ENCODE measurements around the gene PPM1H.

PPM1H gene

DNA sequence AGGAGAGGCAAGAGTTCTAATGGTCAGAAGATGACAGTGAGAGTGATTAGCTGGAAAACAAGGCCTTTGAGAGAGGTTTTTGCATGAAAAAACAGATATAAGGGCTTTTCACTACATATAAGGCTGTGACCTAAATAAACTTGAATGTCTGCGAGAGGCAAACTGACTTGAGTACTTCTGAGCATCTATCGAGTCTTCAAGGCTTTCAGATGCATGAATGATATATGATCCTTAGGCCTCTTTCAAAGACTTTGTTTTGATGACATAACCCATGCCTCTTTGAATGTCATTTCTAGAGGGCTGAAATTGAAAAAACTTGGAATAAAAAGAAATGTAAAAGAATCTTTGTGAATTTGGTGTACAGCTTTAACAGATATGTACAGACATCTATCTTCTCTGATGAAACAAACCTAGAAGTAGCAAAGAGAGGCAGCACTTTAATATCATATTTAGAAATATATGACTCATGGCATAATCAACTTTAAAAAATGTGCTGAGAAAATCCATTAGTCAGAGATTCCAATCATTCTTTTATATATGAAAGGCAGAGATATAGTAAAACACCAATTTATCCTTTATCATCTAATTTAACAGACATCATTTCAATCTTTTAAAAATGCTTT lies 72.6 kb downstream of the PPM1H start:
- TF ChIP-seq GATA1 (IDR thresholded peaks at IDR 0.05; ENCODE audit: low read depth, low read length), result no peak
- no peak for TF ChIP-seq POLR2A (IDR thresholded peaks at IDR 0.05; ENCODE audit: low read length)
- DNase-seq, result peak in 1 of 2 experiments; percentile 13

DNA sequence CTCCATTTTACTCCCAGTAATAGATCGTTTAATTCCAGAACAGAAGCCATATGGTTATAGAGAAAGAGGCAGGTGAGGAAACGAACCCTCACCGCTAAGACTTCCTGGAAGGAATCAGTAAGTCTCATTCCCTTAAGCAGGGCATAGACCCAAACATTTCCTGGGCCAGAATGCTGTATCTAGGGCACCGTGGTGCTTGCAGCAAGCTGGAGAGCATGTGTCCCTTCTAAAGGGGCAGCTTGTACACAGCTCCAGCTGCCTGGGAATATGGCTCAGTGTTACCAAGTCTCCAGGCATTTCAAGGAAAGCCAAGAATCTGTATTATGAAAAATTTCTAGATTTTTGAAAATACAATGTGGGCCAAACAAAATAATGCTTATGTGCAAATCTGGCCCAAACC lies 73.4 kb downstream of the PPM1H start:
- DNase-seq, result no peak
- no peak for TF ChIP-seq GATA1 (IDR thresholded peaks at IDR 0.05; ENCODE audit: low read depth, low read length)
- no peak for TF ChIP-seq POLR2A (IDR thresholded peaks at IDR 0.05; ENCODE audit: low read length)

DNA sequence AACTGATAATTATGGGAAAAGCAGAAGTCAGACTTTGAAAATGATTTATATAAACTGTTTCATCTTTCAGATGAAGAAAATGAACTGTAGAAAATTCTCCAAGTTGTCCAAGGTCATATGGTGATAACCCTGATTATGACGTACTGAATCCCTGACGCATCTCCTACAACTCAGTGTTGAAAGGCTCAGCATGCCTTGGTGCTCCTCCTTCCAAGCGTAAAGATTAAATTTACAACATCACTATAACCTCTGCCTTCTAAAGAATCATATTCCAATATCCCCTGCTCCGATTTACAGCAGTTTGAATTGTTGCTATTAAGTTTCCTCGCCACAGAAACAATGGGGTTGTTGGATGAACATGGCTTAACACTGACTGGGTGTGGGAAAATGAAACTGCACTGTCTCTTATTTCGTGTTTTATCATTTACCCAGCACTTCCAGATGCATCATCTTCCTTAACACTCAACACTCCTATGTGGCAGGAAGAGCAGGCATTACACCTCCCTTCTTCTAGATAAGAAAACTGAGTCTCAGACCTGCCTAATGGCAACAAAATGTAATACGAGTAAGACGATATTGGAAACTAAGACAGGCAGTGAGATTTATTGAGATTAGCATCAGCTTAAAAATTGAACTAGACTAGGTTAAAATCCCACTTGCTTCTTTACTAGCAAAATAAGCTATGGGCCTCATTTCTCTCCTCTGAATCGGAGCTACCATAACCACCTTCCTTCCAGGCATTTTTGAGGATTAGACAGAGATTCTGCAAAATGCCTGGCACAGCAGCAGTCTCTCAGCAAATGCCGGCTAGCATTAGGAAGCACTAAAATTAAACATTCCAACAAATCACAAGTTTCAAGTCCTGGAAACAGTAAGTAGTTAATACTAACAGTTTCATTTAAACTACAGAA lies 74.2 kb downstream of the PPM1H start:
- TF ChIP-seq GATA1 (IDR thresholded peaks at IDR 0.05; ENCODE audit: low read depth, low read length) (no peak), POLR2A (IDR thresholded peaks at IDR 0.05; ENCODE audit: low read length) (no peak)
- DNase-seq, result peak; percentile 19 to 33

DNA sequence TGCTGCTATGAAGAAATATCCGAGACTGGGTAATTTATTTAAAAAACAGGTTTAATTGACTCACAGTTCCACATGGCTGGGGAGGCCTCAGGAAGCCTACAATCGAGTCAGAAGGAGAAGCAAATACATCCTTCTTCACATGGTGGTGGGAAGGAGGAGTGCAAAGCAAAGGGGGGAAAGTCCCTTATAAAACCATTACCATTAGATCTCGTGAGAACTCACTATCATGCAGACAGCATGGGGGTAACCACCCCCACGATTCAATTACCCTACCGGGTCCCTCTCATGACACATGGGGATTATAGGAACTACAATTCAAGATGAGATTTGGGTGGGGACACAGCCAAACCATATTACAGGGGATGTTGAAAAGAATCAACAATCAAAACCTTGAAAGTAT lies 74.9 kb downstream of the PPM1H start:
- TF ChIP-seq GATA1 (IDR thresholded peaks at IDR 0.05; ENCODE audit: low read depth, low read length), result no peak
- no peak for TF ChIP-seq POLR2A (IDR thresholded peaks at IDR 0.05; ENCODE audit: low read length)

DNA sequence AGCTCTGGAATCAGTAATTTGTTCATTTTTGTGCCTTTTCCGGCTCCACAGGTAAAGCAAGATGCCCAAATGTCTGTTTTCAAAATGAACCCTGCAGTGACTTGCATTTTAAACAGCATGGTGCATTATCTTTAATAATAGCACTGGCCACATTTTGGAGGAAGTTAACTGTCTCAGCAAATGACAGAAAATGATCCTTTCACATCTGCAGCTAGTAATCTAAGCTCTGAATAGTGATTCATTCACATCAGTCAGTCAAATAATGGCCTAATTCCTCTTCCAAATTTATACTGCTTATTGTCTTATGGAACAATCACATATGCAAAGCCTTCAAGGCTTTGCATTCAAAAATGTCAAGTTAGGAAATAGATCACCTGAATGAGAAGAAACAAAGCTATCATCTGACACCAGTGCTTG lies 75.6 kb downstream of the PPM1H start:
- DNase-seq, result peak; percentile 38 to 53
- no peak for TF ChIP-seq GATA1 (IDR thresholded peaks at IDR 0.05; ENCODE audit: low read depth, low read length)
- TF ChIP-seq POLR2A (IDR thresholded peaks at IDR 0.05; ENCODE audit: low read length), result no peak

More for the DNA sequence above, 74.9 kb downstream of the PPM1H start:
- peak in 1 of 2 experiments; percentile 20 for DNase-seq

DNA sequence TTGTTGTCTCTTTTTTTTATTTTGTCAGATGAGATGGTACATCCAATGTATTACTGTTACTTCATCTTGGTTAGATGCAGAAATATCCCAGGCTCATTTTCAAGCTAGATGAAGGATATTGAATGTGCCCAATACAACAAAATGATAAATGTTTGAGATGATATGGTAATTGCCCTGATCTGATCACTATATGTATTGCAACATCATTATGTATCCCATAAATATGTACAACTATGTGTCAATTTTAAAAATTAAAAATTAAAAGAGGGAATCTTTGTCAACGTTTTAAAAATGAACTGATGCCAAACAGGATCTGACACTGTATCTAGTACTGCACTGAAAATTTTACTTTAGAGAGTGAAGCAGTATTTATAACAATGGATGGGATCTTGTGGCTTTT lies 78.5 kb downstream of the PPM1H start:
- TF ChIP-seq GATA1 (IDR thresholded peaks at IDR 0.05; ENCODE audit: low read depth, low read length) (no peak), POLR2A (IDR thresholded peaks at IDR 0.05; ENCODE audit: low read length) (no peak)

DNA sequence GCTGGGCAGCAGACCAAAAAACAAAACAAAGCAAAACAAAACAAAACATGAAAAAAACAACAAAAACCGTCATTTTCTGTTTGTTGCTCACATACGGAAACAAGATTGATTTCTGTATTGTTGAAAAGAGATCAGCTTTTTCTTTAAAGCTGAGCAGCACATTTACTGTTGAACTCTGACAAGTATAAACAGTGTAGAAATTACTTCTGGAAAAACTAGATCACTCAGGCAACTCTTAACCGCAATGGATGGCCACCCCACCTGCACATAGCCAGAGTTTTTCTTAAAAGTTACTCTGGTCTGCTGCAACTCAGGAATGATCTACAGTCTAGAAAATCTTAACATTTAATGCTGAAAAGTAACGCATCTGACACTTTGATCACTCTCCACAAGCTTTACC lies 80.9 kb downstream of the PPM1H start:
- TF ChIP-seq GATA1 (IDR thresholded peaks at IDR 0.05; ENCODE audit: low read depth, low read length) (no peak), POLR2A (IDR thresholded peaks at IDR 0.05; ENCODE audit: low read length) (no peak)
- no peak for DNase-seq

More for the DNA sequence above, 78.5 kb downstream of the PPM1H start:
- DNase-seq, result no peak

DNA sequence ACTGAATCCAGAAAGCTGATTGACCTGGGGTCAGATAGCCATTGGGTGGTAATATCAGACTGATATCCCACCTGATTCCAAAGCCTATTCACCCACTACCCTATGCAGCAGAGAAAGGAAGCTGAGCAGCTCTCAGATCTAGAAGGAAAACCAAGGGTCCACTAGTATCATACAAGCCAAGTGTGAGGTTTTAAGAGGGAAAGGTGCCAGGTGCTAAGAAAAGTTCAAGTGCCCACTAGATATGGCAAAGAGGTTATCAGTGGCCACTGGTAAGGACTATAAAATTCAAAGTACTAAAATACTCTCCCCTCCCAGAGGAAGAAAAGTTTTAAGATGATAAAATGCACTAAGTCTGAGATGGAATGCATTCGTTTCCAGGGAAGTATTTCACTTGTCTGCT lies 85.6 kb downstream of the PPM1H start:
- no peak for TF ChIP-seq GATA1 (IDR thresholded peaks at IDR 0.05; ENCODE audit: low read depth, low read length)
- TF ChIP-seq POLR2A (IDR thresholded peaks at IDR 0.05; ENCODE audit: low read length), result no peak
- DNase-seq, result no peak

DNA sequence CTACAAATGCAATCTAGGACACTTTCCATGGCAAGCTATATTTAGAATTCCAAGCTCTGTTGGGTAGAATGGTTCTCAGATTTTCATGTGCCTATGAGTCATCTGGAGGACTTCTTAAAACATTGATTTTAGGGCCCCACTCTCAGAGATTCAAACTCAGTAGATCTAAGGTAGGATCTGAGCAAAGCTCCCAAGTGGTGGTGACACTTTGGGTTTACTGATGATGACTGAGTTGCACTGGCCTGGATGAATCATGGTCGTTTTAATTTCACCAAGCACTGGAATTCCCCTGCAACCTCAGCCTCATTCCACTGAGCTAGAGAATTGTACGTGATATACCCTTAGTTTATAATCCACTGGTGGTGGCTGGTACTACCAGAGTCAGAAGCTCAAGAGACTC lies 86.5 kb downstream of the PPM1H start:
- no peak for DNase-seq
- TF ChIP-seq POLR2A (IDR thresholded peaks at IDR 0.05; ENCODE audit: low read length) (no peak), GATA1 (IDR thresholded peaks at IDR 0.05; ENCODE audit: low read depth, low read length) (no peak)

DNA sequence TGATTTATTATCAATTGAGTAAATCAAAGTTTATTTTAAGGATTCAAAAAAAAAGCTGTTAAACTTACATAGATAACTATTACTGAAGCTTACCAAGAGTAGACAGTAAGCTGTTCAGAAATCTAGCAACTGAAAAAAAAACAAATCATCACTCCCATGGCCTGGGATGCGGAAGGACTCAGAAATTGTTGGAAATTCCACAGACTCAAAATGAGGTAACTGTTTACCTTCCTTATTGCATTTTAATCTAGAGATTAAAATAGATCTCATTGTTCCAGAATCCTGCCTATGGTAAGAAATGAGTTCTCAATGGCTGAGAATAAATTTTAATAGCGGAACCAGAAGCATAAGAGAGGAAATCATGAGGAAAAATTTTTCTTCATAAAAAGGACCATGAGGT lies 87.2 kb downstream of the PPM1H start:
- DNase-seq, result no peak
- TF ChIP-seq POLR2A (IDR thresholded peaks at IDR 0.05; ENCODE audit: low read length) (no peak), GATA1 (IDR thresholded peaks at IDR 0.05; ENCODE audit: low read depth, low read length) (no peak)

DNA sequence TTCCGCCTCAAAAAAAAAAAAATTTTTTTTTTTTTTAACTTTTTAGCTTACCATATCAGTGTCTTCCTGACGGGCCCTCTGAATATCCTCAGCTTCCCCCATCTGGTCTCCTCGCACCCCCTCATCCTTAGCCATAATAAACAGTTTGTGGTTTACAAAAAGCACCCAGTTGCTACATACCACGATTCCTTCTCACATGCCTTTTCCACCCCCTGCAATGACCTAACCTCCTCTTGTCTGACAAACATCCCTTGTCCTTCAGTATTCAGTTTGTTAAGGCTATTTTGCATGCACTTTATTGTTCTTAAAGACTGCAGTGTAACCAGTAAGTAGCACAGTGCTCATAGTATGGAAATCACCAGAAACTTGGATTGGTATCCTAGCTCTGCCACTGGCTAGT lies 88.5 kb downstream of the PPM1H start:
- TF ChIP-seq GATA1 (IDR thresholded peaks at IDR 0.05; ENCODE audit: low read depth, low read length) (no peak), POLR2A (IDR thresholded peaks at IDR 0.05; ENCODE audit: low read length) (no peak)
- DNase-seq, result no peak

DNA sequence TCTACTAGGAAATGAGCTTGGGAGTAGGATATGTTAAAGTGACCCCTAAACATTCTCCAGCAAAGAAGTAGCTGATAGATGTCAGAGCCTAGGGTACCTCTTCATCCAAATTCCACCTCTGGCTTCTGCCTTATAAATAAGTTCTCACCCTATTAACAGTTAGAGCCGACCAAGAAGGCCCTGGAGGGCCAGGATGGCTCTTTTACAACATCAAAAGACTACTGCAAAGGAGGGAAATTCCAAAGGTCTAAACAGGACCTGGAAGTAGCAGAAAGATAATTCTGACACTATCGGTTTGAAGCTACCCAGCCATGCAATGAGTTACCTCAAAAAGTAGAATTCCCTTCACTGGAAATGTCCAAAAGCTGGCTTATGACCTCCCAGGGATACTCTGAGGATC lies 90.0 kb downstream of the PPM1H start:
- no peak for TF ChIP-seq GATA1 (IDR thresholded peaks at IDR 0.05; ENCODE audit: low read depth, low read length)
- no peak for TF ChIP-seq POLR2A (IDR thresholded peaks at IDR 0.05; ENCODE audit: low read length)
- no peak for DNase-seq

DNA sequence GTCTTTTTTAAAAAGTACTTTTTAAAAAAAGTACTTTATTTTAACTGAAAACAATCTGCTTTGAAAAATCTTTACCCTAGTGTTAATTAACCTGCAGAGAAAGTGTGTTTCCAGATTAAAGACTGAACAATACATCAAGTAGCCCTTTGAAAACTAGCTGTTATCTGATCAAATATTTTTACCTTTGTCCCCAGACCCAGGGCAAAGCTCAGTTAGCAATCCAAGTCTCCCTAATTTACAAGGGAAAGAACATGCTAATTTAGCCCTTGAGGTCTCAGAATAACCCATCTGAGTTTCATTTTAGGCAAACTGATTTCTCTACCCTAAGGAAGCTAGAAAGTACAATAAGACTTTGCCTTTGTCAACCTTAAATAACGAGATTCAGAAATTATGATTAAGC lies 91.2 kb downstream of the PPM1H start:
- TF ChIP-seq GATA1 (IDR thresholded peaks at IDR 0.05; ENCODE audit: low read depth, low read length) (no peak), POLR2A (IDR thresholded peaks at IDR 0.05; ENCODE audit: low read length) (no peak)
- DNase-seq, result no peak

DNA sequence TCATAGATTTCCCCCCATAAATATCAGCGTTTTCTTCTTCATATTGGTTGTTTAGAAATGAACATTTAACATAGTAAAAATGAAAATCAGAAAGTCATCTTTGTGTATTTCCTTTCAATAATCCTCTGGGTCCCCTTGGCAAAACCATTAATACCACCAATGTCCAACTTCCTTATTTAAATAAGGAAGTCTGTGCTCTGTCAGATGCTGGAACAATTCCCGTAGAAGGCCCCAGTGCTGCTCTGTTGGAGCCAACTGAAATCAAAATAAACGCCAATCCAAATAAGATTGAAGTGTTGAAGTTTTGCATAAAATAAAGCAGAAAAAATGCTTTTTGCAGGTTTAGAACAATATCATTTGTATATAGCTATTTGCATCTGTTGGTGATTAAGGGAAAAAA lies 93.1 kb downstream of the PPM1H start:
- TF ChIP-seq GATA1 (IDR thresholded peaks at IDR 0.05; ENCODE audit: low read depth, low read length), result no peak
- no peak for TF ChIP-seq POLR2A (IDR thresholded peaks at IDR 0.05; ENCODE audit: low read length)
- no peak for DNase-seq

DNA sequence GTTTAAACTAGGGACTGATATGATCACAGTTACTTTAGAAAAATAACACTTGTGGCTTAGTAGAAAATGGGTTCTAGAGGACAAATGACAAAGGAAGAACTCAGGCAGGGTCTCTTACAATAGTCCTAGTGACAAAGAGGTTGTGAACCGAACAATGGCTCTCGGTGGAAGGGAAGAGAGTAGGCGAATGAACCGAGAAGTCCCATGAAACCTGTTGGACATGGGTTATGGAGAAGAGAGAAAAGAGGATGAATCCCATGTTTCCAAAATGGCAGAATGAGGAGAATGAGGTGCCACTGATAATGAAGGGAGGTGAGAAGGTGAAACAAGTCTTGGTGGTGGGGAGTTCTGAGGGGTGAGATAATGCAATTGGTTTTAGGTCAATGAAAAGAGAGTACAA lies 94.1 kb downstream of the PPM1H start:
- TF ChIP-seq GATA1 (IDR thresholded peaks at IDR 0.05; ENCODE audit: low read depth, low read length) (no peak), POLR2A (IDR thresholded peaks at IDR 0.05; ENCODE audit: low read length) (no peak)
- no peak for DNase-seq
